NCI-H1436 treated with DMSO at 0.1 percent for 48 hours (cell line): ENCODE data around the gene BAD.
A peak's percentile ranks its signal among the peaks of the same experiment; 100 is the strongest.

Experiments
- DNase-seq: peaks from one replicate; lab custom pipeline; 2025; lab: John Stamatoyannopoulos, UW

BAD gene

GRCh38 chr11:64275841-64276240, 8.6 kb downstream of the BAD start:
- no peak for DNase-seq

DNA sequence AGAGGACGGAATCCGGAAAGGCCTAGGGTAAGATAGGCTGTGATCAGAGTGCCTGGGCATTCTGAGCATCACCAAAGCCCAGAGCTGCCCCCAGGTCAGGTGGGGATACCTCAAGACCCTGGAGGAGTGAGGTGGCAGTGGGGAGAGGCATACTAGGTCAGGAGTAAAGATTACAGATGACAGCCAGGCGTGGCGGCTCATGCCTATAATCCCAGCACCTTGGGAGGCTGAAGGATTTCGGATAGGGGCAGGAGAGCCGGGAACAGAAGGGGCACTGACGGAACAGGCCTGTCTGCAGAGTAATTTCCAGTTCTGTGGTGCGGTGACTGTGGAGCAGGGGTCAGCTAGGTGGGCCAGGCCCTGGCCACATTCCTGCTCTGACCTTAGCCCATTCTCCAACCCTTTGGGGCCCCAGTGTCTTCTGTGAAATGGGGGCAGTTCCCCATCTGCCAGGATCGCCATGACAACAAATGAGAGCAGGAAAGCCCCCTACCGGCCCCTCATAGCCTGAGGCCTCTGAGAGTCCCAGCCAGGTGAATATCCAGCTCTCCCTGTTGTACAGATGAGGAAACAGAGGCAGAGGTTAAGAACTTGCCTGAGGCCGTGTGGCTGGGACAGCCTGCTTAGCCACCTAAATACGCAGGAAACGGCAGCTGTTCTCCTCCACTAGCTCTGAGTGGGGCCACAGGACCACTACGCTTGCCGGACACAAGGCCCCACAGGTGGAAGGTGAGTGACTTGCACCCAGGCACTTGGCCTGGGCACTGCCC, 9.2 kb downstream of the BAD start:
- DNase-seq: no peak

GRCh38 chr11:64269540-64270220, 14.8 kb downstream of the BAD start:
- peak; percentile 96 for DNase-seq

GRCh38 chr11:64268893-64269539, 15.4 kb downstream of the BAD start:
- DNase-seq: no peak

- no peak for DNase-seq
These were observed 16.2 kb downstream of the BAD start for GRCh38 chr11:64268025-64268892.

DNA sequence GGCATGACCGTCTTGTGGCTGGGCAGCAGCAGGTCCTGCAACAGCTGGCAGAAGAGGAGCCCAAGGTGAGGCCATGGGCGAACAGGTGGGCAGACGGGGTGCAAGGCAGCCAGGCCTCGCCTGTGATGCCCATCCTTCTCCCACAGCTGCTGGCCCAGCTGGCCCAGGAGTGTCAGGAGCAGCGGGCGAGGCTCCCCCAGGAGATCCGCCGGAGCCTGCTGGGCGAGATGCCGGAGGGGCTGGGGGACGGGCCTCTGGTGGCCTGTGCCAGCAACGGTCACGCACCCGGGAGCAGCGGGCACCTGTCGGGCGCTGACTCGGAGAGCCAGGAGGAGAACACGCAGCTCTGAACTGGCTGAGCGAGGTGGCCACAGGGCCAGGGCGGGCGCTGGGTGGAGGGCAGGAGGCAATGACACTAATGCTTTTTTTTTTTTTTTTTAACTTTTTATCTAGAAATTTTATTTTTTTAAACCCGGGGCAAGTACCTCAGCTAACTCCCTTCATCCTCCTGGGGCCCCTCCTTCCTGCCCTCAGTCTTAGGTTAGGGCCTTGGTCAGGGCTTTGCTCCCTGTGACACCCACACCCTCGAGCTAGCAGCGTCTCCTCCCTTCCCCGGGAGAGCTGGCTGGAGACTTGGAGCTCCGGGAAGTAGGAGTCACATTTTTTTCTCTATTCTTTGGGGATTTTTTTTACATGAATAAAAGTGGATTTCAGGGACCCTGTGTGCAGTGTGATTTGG, 17.1 kb downstream of the BAD start:
- DNase-seq: no peak

DNA sequence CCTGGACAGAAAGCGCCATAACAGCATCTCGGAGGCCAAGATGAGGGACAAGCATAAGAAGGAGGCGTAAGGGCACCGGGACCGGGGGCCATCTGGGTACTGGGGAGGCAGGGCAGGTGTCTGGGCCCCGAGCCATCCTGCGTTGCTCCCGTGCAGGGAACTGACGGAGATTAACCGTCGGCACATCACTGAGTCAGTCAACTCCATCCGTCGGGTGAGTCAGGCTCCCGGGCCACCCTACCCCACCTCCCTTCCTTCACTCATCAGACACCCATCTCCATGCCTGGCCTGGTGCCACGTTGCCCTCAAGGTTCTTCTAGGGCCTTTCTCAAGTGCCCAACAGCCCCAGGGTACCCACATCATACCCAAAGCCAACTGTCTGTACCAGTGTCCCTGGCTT, 18.1 kb downstream of the BAD start:
- DNase-seq: no peak

GRCh38 chr11:64265176-64266160, 19.0 kb downstream of the BAD start:
- no peak for DNase-seq

DNA sequence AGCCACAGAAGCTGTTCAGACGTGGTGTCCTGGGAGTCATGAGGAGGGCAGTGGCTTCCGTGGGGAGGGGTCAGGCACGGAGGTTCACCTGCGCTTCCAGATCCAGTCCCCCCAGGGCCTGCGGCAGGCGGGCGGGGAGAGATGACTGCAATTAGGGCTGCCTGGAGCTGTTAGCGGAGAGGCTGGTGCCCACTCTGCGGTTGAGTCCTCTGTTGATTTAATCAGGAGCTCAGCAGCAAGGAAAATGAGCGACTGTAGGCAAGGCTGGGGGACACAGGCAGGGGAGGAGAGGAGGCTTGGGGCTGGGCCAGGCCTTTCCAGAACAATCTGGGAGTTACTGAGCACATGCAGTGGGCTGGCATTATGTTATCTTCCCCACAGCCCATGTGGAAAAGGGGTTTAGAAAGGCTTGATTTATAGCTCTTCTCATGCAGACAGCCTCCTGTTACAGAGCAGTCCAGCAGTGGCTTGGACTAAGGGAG, 20.1 kb downstream of the BAD start:
- DNase-seq: no peak

- no peak for DNase-seq
These were observed 20.5 kb downstream of the BAD start for GRCh38 chr11:64263947-64264317.

- DNase-seq: no peak
These were observed 21.2 kb downstream of the BAD start for GRCh38 chr11:64263021-64263946.

- no peak for DNase-seq
These were observed 22.0 kb downstream of the BAD start for GRCh38 chr11:64262271-64263002.

DNA sequence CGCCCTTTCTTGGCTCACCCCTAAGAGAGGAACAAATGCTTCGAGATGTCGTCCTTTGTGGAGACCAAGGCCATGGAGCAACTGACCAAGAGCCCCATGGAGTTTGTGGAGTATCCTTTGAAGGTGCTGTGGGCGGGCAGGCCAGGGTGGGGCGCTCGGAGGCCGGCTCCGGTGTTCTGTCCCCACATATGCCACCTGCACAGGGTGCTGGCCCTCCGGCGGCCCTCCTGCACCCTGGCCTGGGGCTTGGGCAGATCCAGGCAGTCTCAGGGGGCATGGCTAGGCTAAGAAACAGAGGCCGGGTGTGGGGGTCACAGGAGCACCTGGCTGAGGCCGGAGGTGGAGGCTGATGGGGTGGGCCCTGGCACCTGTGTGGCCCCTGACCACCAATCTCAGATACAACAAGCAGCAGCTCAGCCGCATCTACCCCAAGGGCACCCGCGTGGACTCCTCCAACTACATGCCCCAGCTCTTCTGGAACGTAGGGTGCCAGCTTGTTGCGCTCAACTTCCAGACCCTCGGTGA, 22.8 kb downstream of the BAD start:
- no peak for DNase-seq

DNA sequence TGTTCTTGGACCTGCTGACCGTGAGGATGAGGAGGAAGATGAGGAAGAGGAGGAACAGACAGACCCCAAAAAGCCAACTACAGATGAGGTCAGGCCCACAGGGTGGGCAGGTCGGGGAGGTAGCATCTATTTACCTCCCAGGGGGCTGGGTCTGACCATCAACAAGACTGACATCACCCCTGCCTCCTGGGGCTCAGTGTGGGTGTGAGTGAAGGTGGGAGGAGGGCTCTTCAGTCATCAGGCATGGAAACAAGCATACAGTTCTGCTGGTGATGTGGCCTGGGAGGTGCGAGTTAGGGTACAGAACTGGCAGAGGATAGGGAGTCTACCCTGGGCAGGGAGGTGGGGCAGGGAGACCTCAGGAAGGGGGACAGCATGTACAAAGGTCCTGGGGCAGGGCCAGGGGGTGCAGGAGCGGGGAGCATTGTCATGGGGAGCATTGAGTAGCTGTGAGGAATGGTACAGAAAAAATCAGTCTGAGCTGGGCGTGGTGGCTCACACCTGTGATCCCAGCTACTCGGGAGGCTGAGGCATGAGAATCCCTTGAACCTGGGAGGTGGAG, 24.2 kb downstream of the BAD start:
- no peak for DNase-seq

DNA sequence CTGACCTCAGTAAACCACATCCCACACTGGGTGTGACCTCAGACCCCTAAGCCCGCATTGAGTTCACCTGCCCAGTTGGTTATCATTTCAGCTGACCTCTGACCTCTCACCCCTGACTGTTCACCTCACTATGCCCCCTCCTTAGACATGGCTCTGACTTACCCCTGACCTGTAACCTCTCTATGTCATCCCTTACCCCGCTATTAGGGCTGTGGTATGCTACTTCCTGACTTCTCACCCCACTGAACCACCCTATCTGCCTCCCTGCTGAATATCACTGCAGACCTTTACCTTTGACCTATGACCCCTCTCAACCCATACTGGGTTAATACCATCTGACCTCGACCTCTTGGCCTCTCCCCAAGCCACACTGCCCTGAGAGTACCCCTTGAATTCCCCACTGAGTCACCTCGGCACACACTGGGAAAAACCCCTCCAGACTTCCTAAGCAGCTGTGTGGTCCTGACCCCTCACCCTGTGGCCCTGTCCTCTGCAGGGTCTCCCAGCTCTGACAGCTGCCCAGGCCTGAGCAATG, 24.9 kb downstream of the BAD start:
- no peak for DNase-seq

DNA sequence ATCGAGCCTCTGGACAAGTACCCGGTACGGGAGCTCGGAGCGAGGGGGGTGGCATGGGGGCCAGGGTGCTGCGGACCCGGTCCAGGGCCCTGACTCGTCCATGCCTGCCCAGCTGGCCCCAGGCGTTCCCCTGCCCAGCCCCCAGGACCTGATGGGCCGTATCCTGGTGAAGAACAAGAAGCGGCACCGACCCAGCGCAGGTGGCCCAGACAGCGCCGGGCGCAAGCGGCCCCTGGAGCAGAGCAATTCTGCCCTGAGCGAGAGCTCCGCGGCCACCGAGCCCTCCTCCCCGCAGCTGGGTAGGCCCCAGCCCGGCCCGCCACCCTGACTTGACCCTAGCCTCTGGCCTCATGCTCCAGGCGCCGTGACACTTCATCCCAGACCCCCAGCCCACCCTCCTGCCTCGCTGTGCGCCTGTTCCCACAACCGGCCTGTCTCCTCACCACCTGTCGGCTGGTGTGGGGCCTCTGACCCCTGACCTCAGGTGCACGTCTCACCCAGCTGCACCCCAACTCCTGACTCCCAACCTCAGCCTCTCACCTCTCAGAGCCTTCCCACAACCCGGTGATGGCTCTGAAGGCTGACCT, 25.4 kb downstream of the BAD start:
- DNase-seq: no peak

DNA sequence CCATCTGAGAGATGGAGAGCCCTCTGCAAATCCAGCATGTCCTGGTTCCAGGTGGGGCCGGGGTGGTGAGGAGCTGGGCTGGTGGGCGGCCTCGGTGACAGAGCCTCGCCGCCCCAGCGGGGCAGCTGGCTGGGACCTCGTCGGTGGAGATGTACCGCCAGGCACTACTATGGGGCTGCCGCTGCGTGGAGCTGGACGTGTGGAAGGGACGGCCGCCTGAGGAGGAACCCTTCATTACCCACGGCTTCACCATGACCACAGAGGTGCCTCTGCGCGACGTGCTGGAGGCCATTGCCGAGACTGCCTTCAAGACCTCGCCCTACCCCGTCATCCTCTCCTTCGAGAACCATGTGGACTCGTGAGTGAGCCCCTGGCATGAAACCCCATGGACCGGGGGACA, 26.1 kb downstream of the BAD start:
- DNase-seq: no peak
